HG03135 (cell line): ENCODE data around the gene LASP1NB.
"Not testable (repeated sequence)": the region's sequence is repeated elsewhere in the genome, so short reads cannot be mapped to it uniquely, and the experiment has no call there.

Experiments used
- ATAC-seq: cut with Tn5 transposase; IDR thresholded peaks from one replicate; pipeline ENCODE4 v1.9.1; 2021; ENCODE audit warnings: mild to moderate bottlenecking, moderate library complexity; ENCODE audit not compliant: unreplicated experiment

Gene LASP1NB

DNA sequence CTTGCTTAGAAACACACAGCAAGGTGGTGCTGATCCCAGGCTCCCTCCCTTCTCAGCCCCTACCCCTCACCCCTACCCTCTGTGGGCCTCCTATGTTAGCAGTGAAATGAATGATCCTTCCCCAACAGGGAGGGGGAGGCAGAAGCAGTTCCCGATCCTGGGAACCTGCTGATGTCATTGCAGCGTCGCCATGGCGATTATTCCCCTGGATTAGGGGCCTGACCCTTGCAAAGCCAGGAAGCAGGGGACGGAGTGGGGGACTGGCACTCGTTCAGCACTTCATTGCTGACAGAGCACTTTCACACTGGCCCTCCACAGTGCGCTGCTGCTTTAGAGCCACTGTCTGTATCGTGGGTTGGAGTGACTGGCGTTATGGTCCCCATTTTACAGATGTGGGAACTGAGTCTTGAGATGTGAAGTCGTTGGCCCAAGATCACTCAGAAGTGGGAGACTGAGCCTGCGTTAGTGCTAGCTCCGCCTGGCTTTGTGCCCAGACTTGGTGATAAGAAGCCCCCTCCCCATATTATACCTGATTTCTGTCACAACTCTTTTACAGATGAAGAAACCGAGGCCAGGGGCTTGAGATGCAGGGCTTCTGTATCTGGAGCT lies 29.0 kb upstream of the LASP1NB start:
- no peak for ATAC-seq

- no peak for ATAC-seq
These were observed 28.2 kb upstream of the LASP1NB start for GRCh38 chr17:38897176-38897575.

DNA sequence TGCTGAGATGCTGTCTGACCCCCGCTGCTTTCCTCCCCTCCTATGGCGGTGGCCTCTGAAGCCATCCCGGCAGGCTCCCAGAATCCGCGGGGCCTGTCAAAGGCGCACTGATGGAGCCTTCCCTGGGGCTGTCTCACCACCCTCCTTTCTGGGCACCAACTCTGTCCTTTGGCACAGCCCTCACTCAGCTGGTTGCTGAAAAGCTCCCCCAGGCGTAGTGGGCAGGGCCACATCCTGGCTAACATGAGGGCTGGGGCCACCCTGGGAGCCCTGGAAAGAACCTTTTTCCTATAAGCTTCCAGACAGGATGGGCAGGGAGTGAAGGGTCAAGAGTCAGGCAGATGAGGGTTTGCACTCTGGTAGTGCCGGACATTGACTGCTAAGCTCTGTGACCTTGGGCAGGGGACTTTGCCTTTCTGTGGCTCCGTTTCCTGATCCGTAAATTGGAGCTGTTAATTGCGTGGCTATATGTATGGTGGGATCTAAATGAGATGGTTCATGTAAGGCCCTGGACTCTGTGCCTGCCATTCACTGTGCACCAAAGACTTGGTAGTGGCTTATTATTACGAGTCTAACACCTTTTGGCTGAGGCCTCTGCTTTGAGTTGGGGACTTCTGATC lies 27.6 kb upstream of the LASP1NB start:
- no peak for ATAC-seq

DNA sequence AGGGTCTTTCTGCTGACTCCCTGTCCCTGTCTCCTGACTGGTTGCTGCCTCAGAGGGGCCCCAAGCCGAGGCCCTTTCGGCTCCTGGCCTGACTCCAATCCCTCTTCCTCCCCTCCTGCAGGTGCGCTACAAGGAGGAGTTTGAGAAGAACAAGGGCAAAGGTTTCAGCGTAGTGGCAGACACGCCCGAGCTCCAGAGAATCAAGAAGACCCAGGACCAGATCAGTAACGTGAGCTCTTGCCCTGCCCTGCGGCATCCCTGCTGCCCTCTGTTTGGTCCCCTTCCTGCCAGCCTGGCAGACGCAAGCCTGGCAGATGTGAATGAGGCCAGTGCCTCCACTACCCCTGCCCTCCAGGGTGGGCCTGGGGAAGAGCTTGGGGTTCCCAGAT lies 27.1 kb upstream of the LASP1NB start:
- no peak for ATAC-seq

DNA sequence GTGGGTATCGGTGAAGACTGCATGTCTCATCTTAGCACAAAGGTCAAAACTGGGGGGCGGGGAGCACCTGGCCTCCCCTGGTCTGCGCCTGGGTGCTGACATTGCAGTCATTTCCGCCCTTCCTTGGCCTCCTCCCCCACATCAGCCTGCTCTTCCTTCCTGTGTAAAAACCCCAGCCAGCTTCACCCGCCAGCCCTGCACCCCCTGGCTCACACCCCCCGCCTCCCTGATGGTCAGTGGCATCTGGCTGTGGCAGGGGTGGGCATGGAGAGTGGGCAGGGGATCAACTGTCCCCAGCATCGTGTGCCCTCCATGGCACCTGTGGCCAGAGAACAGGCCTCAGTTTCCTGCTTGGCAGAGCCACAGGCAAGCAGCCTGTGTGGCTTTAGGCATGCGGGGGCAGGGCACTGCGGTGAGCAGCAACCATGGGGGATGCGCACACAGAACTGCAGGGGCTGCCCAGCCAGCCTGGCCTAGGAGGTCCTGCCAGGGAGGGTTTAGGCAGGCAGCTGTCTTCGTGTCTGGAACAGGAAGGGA lies 26.5 kb upstream of the LASP1NB start:
- ATAC-seq: peak; percentile 79

GRCh38 chr17:38899421-38899820 lies 26.0 kb upstream of the LASP1NB start:
- no peak for ATAC-seq

GRCh38 chr17:38900978-38901656 lies 24.3 kb upstream of the LASP1NB start:
- no peak for ATAC-seq

- no peak for ATAC-seq
These were observed 22.0 kb upstream of the LASP1NB start for GRCh38 chr17:38903404-38903803.

GRCh38 chr17:38904892-38905291 lies 20.5 kb upstream of the LASP1NB start:
- ATAC-seq: no peak

GRCh38 chr17:38905375-38905774 lies 20.0 kb upstream of the LASP1NB start:
- ATAC-seq: no peak

DNA sequence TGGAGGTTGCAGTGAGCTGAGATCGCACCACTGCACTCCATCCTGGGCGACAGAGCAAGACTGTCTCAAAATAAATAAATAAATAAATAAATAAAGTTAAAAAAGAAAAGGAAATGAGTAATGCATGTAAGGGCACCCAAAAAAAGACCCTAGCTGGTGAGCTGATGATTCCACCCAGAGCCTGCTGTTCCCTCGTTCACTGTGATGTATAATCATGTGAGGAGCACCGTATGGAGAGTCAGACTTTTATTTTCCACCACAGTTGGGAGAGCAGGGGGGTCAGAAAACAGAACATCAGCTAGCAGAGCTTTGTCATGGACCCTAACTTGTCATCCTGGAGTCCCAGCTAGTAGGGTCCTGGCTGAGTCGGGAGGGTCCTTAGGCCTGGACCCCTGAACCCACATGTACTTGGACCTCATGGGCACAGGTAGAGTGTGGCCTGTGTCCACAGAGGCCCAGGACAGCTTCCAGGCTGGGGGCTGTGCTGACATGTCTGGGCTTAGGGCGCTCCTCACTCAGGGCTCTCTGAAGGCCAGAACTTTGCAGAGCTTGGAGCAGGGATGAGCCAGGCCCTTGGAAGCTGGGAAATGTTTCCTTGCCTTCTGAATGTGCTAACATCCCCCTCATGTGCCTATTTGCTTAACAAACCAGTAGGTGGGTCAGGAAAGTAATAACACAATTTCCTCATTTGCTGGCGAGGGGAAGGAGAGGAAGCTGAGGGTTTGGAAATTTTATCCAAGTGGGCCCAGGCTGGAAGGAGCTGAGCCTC lies 18.8 kb upstream of the LASP1NB start:
- ATAC-seq: no peak

- no peak for ATAC-seq
These were observed 17.3 kb upstream of the LASP1NB start for GRCh38 chr17:38907930-38908675.

- ATAC-seq: no peak
These were observed 16.7 kb upstream of the LASP1NB start for GRCh38 chr17:38908676-38909181.

DNA sequence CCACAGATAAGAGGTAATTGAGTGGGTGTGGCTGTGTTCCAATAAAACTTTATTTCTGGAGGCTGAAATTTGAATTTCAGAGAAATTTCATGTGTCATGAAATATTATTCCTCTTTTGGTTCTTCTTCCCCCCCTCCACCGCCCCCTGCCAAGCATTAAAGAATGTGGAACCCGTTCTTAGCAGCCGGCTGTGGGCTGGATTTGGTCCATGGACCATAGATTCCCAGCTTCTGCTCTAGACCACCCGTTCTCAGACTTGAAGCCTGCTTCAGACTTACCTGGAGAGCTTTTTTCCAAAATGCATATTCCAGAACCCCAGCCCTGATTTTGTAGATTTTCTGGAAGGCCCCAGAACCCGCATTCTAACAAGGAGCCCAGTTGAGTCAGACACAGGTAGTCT lies 15.1 kb upstream of the LASP1NB start:
- no peak for ATAC-seq

- ATAC-seq: no peak
These were observed 14.2 kb upstream of the LASP1NB start for GRCh38 chr17:38911081-38911730.

GRCh38 chr17:38911731-38912081 lies 13.7 kb upstream of the LASP1NB start:
- not testable (repeated sequence) for ATAC-seq

GRCh38 chr17:38912221-38912813 lies 13.1 kb upstream of the LASP1NB start:
- ATAC-seq: no peak

- ATAC-seq: no peak
These were observed 10.4 kb upstream of the LASP1NB start for GRCh38 chr17:38914741-38915638.

GRCh38 chr17:38915639-38915995 lies 9.8 kb upstream of the LASP1NB start:
- ATAC-seq: no peak
